Activated T-helper 17 cell treated with anti-CD3 and anti-CD28 coated beads, Interleukin-2, amount 50 U/mL, for 72 hours (primary cell): ENCODE measurements around the gene MYO16. TPM values are rescaled to one million over a fixed set of nuclear protein-coding genes. Genes with fewer than 3 reads are reported as not detected.

Source experiments
- ATAC-seq: fragments of 150-1000 bp; cut with Tn5 transposase; replicated peaks from 2 replicates; pipeline ENCODE4 v1.10.0; 2021; ENCODE audit warnings: mild to moderate bottlenecking, moderate library complexity
- H3K27ac Mint-ChIP-seq: one replicate; pipeline ENCODE4 v1.8.0; 2022; ENCODE audit warnings: mixed read lengths
- H3K27me3 Mint-ChIP-seq: one replicate; pipeline ENCODE4 v1.8.0; 2022; ENCODE audit warnings: mixed read lengths
- H3K36me3 Mint-ChIP-seq: one replicate; pipeline ENCODE4 v1.8.0; 2022; ENCODE audit warnings: low read depth, mild to moderate bottlenecking, mixed read lengths
- H3K4me1 Mint-ChIP-seq: one replicate; pipeline ENCODE4 v1.8.0; 2022; ENCODE audit warnings: mixed read lengths
- H3K4me3 Mint-ChIP-seq: one replicate; pipeline ENCODE4 v1.8.0; 2022; ENCODE audit warnings: mild to moderate bottlenecking, mixed read lengths
- H3K9me3 Mint-ChIP-seq: one replicate; pipeline ENCODE4 v1.8.0; 2022; ENCODE audit warnings: mixed read lengths
- total RNA-seq, 2 donors: library from RNA; stranded (reverse); gene quantifications; one replicate each; pipeline ENCODE4 v1.2.3, GENCODE V29; 2022

The MYO16 gene
- total RNA-seq, 2 donors from 2014 or later, result not detected

DNA sequence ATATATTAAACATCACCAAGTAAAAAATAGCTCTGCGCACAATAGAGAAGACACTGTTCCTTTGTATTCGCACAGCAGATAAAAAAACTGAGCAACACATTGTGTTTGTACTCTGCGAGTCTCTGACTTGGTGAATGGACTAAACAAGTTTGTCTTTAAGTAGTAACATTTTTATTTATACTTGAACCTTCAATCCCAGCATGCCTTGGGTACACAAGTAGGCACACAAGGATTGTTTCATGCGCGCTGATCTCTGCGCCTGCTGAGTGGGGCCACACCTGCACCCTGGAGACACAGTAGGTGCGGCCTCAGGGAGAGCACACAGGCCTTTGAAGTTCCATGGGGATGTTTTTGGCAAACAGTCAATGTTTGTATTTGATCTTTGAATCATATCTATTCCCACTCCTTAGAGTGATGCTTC, 318.9 kb downstream of the MYO16 start:
- H3K36me3 Mint-ChIP-seq, result no peaks in the 10 kb centered on the region
- H3K9me3 Mint-ChIP-seq, result no peaks in the 10 kb centered on the region
- ATAC-seq, result no peak
- no peak overlapping the region for H3K27ac Mint-ChIP-seq
- H3K4me3 Mint-ChIP-seq, result no peak overlapping the region
- no peaks in the 10 kb centered on the region for H3K4me1 Mint-ChIP-seq
- no peaks in the 10 kb centered on the region for H3K27me3 Mint-ChIP-seq

DNA sequence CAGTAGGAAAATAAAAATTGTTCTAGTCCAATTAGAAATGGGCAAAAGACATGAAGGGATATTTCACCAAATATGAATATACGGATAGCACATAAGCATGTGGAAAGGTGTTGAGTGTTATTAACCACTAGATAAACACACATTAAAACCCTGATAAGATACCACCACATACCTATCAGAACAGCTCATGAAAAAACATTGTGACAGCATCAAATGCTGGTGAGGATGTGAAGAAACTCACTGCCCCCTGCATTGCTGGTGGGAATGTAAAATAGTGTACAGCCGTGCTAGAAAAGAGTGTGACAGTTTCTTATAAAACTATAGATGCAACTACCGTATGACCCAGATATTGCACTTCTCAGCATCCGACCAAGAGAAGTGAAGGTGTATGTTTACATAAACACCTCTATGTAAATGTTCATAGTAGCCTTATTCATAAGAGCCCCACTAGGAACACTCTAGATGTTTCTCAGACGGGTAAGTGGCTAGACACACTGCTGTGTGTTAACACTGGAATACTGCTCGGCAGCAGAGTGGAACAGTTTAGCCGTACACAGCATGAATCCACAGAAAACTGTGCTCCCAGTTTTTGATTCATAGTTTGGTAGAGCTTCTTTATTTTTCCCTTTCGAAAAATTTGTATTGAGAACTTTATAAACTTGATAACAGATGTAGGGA, 321.1 kb downstream of the MYO16 start:
- H3K9me3 Mint-ChIP-seq, result no peaks in the 10 kb centered on the region
- no peaks in the 10 kb centered on the region for H3K36me3 Mint-ChIP-seq
- no peak for ATAC-seq
- H3K27me3 Mint-ChIP-seq, result peaks cover 7% of the 10 kb centered on the region
- no peaks in the 10 kb centered on the region for H3K4me1 Mint-ChIP-seq
- no peak overlapping the region for H3K4me3 Mint-ChIP-seq
- H3K27ac Mint-ChIP-seq, result no peak overlapping the region

DNA sequence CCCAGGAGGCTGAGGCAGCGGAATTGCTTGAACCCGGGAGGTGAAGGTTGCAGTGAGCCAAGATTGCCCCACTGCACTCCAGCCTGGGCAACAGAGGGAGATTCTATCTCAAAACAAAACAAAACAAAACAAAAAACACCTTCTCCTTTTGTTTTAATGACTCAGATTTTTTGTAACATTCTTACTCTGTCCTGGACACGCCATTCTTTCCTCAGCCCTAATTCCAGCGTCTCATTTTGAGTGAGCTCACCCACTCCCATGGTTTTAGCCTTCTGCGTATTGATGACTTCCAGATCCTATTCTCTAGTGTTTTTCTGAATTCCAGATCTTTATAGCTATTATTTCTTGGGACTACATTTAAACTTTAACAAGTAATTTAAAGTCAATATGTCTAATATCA, 326.3 kb downstream of the MYO16 start:
- Mint-ChIP-seq H3K4me3 (no peak overlapping the region), H3K4me1 (no peaks in the 10 kb centered on the region), H3K9me3 (no peaks in the 10 kb centered on the region), H3K36me3 (no peaks in the 10 kb centered on the region), H3K27ac (no peak overlapping the region), H3K27me3 (peaks cover 19% of the 10 kb centered on the region)
- no peak for ATAC-seq

DNA sequence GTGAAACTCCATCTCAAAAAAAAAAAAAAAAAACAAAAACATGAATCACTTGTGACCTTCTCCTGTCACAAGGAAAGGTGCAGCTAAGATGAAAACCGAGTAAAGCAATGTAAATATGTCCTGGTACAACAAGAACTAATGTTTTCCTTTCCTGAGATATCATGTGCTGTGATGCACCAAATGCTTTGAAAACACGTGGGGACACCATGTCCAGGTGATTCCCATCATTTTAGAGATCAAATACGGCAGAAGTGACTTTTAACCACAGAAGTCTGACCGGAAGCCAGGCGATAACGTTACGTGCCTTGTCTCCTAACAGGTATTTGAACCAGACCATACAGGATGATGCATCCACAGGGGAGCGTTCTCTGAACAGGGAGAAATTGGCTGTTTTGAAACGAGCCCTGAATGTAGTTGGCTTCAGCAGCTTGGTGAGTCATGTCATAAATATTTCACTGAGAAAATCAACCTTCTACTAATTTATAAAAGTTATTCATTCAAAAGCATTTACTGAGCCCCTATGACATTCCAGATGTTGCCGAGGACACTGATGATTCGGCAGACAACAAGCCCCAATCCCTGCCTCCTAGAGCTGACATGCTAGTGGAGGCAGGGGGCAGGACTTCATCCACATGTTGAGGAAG, 328.1 kb downstream of the MYO16 start:
- Mint-ChIP-seq H3K4me3 (no peak overlapping the region), H3K9me3 (no peaks in the 10 kb centered on the region), H3K27ac (no peak overlapping the region), H3K4me1 (no peaks in the 10 kb centered on the region), H3K36me3 (no peaks in the 10 kb centered on the region), H3K27me3 (peaks cover 19% of the 10 kb centered on the region)
- ATAC-seq, result no peak

DNA sequence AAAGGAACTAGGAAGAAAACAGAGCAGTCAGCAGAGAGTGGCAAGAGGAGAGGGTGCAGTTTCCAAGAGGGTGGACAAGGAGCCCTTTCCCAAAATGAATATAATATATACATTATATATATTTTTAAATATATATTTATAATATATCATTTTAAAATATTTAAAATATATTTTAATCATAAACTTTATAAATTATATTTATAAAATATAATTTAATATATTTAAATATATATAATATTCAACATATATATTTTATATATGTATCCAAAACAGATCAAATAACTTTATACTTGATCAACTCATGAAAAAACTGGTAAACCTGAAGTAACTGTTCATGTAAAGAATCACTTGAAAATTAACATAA, 328.6 kb downstream of the MYO16 start:
- H3K4me1 Mint-ChIP-seq, result no peaks in the 10 kb centered on the region
- no peaks in the 10 kb centered on the region for H3K36me3 Mint-ChIP-seq
- no peak for ATAC-seq
- H3K9me3 Mint-ChIP-seq, result no peaks in the 10 kb centered on the region
- H3K27me3 Mint-ChIP-seq, result peaks cover 19% of the 10 kb centered on the region
- no peak overlapping the region for H3K4me3 Mint-ChIP-seq
- no peak overlapping the region for H3K27ac Mint-ChIP-seq

DNA sequence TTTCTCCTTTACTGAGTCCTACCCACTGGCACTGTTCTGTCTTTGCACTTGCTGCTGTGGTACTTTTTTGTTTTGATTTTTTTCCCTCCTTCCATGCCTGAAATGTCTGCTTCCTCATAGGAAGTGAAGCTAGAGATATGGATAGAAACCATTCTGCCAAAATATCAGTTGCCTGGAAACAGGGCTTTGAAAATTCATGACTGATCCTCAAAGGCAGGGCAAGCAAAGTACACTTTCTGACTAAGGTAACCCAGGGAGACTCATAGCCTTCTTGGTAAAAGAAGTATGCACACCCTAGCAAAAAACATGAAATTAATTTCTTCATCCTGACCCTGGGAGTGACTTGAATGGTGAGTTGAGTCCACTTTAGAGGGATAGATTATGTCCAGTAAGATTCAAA, 329.8 kb downstream of the MYO16 start:
- peaks cover 19% of the 10 kb centered on the region for H3K27me3 Mint-ChIP-seq
- H3K9me3 Mint-ChIP-seq, result no peaks in the 10 kb centered on the region
- H3K4me1 Mint-ChIP-seq, result no peaks in the 10 kb centered on the region
- H3K27ac Mint-ChIP-seq, result no peak overlapping the region
- ATAC-seq, result no peak
- no peaks in the 10 kb centered on the region for H3K36me3 Mint-ChIP-seq
- no peak overlapping the region for H3K4me3 Mint-ChIP-seq

DNA sequence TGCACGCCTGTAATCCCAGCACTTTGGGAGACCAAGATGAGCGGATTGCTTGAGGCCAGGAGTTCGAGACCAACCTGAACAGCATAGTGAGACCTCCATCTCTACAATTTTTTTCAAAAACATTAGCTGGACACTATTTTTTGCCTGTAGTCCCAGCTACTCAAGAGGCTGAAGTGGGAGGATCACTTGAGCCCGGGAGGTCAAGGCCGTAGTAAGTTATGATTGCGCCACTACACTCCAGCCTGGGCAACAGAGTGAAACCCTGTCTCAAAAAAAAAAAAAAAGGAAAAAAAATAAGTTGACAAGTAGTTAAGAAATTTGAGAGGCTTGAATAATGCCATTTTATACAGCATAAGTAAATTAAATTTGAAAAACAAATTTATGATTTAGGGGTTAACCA, 330.6 kb downstream of the MYO16 start:
- no peaks in the 10 kb centered on the region for H3K36me3 Mint-ChIP-seq
- H3K27me3 Mint-ChIP-seq, result peaks cover 15% of the 10 kb centered on the region
- H3K9me3 Mint-ChIP-seq, result no peaks in the 10 kb centered on the region
- ATAC-seq, result no peak
- no peak overlapping the region for H3K27ac Mint-ChIP-seq
- H3K4me1 Mint-ChIP-seq, result no peaks in the 10 kb centered on the region
- no peak overlapping the region for H3K4me3 Mint-ChIP-seq

DNA sequence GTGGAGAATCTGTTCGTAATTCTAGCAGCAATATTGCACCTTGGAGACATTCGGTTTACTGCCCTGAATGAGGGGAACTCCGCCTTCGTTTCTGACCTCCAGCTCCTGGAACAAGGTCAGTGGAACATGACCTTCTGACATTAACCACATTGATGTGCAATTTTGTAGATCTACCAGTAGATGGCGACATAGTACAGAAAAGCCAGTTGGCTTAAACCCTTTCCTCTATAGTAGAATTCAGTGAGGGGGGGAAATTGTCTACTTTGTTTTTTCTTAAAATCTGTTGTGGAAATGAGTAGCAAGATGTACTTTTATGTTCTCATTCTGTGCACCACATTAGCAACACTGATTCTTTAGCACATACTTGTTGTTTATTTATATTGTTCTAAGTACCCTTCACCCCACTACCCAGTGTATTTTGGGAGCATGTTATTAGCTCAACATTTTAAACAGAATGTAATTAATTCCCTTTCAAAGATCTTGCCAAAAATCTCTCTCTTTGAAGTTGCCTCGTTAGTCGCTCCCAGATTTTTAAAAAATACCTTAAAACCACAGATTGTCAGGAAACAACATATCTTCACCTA, 332.2 kb downstream of the MYO16 start:
- no peaks in the 10 kb centered on the region for H3K9me3 Mint-ChIP-seq
- no peaks in the 10 kb centered on the region for H3K36me3 Mint-ChIP-seq
- peak; percentile 71 for ATAC-seq
- peaks cover 2% of the 10 kb centered on the region for H3K27me3 Mint-ChIP-seq
- H3K4me3 Mint-ChIP-seq, result no peak overlapping the region
- no peak overlapping the region for H3K27ac Mint-ChIP-seq
- no peaks in the 10 kb centered on the region for H3K4me1 Mint-ChIP-seq

DNA sequence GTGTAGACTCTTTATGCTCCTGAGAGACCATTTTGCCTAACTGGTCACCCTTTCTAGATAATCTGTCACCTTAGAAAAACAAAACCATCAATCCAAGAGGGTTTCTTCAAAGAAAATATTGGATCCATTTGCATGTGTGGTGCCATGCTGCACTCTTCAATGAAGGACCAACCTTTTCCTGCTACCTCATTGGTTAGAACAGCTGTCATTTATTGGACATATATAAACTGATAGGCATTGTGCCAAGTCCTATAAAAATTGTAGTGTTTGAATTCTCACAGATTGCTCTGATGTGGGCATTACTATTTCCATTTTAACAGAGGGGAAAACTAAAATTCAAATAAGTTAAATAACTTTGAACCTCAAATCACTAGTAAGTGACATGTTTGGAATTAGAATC, 333.2 kb downstream of the MYO16 start:
- H3K4me1 Mint-ChIP-seq, result no peaks in the 10 kb centered on the region
- no peaks in the 10 kb centered on the region for H3K36me3 Mint-ChIP-seq
- H3K9me3 Mint-ChIP-seq, result no peaks in the 10 kb centered on the region
- ATAC-seq, result no peak
- H3K4me3 Mint-ChIP-seq, result no peak overlapping the region
- no peak overlapping the region for H3K27ac Mint-ChIP-seq
- H3K27me3 Mint-ChIP-seq, result no peaks in the 10 kb centered on the region

DNA sequence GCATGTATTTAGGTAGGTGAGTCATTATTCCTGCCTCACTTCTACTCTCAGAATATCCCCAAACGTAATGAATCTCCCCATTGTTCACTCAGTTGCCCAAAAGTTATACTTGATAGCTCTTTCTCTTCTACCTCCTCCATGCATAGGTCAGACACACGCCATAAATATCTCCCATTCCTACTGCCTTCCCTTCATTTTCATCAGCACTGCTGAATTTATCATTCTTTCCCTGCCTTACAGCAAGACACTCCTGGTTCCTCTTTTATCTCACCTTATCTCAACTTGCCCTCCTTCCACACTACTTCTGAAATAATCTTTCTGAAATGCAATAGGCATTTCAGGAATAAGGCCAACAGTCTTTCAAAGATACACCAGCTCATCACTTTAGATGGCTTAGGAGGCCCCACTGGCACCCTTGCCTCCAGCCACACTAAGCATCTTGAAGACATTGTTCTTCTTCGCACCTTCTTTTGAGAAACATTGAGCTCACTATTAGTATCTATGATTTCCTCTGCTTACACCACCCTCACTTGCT, 333.9 kb downstream of the MYO16 start:
- no peaks in the 10 kb centered on the region for H3K4me1 Mint-ChIP-seq
- H3K27me3 Mint-ChIP-seq, result no peaks in the 10 kb centered on the region
- H3K36me3 Mint-ChIP-seq, result no peaks in the 10 kb centered on the region
- H3K9me3 Mint-ChIP-seq, result no peaks in the 10 kb centered on the region
- H3K27ac Mint-ChIP-seq, result no peak overlapping the region
- no peak overlapping the region for H3K4me3 Mint-ChIP-seq
- ATAC-seq, result no peak

DNA sequence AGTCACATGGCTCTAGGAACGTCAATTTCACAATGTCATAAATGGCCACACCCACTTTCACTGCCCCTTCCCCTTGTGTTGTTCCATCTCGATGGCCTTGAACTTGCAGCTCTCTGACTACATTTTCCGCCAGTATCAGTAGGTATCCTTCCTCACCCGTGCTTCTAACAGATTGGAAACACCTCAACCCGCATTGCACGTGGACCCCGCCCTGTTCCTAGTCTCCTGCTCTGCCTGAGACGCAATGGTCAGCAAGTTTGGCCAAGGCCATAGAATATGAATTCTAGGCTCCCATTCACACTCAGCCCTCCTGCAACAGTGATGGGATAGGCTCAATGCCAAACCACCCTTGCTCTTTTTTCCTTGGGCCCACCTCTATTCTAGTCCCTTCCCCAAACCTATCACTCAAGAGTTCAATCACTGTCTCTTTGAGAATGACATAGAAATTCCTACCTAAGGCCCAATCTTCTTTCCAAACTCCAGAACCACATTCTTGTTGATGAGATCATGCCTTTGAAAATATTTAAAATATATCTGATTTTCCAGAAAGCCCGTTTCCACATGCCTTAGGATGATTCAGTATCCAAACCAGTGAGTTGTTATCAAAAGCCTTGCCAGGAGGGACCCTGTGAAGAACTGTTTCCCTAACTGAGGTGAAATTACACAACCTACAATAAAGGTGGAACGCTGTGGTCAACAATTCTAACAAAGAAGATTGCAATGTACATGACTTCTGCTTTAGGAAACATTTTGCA, 334.6 kb downstream of the MYO16 start:
- Mint-ChIP-seq H3K4me3 (no peak overlapping the region), H3K36me3 (no peaks in the 10 kb centered on the region), H3K27me3 (no peaks in the 10 kb centered on the region), H3K4me1 (no peaks in the 10 kb centered on the region), H3K9me3 (no peaks in the 10 kb centered on the region), H3K27ac (no peak overlapping the region)
- no peak for ATAC-seq

DNA sequence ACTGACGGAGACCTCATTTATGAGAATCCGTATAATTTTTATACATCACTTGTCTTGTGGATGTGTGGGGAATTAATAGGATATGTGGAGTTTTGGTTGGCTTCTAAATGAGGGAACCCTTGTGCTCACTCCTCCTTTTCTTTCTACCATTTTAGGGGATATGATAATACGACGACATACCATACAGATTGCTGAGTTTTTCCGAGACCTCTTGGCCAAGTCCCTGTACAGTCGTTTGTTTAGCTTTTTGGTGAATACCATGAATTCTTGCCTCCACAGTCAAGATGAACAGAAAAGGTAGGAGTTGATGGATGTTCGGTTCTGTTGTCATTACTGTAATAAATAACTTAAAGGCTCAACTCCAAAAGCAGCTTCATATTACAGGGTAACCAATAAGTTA, 335.2 kb downstream of the MYO16 start:
- Mint-ChIP-seq H3K4me3 (no peak overlapping the region), H3K9me3 (no peaks in the 10 kb centered on the region), H3K4me1 (no peaks in the 10 kb centered on the region), H3K27ac (no peak overlapping the region), H3K36me3 (no peaks in the 10 kb centered on the region), H3K27me3 (no peaks in the 10 kb centered on the region)
- no peak for ATAC-seq

DNA sequence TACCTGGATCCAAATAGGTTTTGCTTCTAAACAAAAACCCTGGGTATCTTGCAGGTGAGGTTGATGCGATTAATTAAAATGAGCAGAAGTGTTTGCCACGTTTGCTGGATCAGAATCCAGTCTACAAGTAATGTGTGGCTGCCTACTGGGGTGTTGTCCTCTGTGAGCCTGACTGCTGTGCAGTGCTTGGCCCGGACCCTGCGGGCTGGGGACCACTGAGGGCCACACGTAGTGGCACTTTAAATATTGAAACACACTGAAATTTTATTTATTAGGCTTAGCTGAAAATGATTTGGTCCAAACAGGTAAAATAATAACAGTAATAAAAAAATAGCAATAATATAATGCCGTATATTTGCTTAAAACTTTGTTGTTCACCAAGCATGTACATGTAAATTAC, 338.0 kb downstream of the MYO16 start:
- no peaks in the 10 kb centered on the region for H3K27me3 Mint-ChIP-seq
- no peak for ATAC-seq
- H3K4me1 Mint-ChIP-seq, result no peaks in the 10 kb centered on the region
- no peaks in the 10 kb centered on the region for H3K9me3 Mint-ChIP-seq
- H3K4me3 Mint-ChIP-seq, result no peak overlapping the region
- H3K27ac Mint-ChIP-seq, result no peak overlapping the region
- H3K36me3 Mint-ChIP-seq, result no peaks in the 10 kb centered on the region

DNA sequence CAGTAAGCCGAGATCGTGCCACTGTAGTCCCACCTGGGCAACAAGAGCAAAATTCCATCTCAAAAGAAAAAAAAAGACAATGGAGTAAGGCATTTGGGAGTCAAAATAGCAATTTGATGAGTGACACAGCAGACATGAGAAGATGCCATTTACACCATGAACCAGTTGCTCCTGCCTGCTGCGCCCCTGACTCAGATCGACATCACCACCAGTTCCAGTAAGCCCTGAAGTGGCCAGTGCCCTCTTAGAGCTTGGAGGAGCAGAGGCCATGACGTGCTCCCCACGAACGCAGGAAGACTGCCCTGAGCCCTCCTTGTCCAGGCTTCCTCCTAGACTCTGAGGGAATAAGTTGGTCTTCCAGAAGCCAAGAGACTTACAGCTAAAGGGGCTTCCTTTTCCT, 339.2 kb downstream of the MYO16 start:
- H3K4me1 Mint-ChIP-seq, result no peaks in the 10 kb centered on the region
- ATAC-seq, result no peak
- H3K27ac Mint-ChIP-seq, result no peak overlapping the region
- no peak overlapping the region for H3K4me3 Mint-ChIP-seq
- no peaks in the 10 kb centered on the region for H3K9me3 Mint-ChIP-seq
- H3K36me3 Mint-ChIP-seq, result no peaks in the 10 kb centered on the region
- H3K27me3 Mint-ChIP-seq, result no peaks in the 10 kb centered on the region

DNA sequence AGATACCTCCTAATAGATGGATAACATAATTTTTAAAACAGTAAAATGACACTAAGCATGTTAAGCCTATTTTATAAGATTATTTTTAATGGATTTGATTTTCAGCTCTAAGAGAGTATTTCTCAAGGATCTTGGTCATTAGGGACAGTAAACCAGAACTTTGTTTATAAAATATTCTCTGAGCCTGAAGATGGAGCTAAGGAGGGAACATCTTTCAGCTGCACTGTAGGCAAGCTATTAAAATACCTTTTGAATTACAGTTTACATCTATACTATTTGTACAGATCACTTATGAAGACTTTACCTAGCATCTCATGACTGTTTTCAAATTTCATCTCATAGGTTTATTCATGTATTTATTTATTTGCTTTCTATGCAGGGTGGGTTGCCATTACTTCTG, 345.3 kb downstream of the MYO16 start:
- Mint-ChIP-seq H3K4me1 (no peaks in the 10 kb centered on the region), H3K36me3 (no peaks in the 10 kb centered on the region), H3K9me3 (no peaks in the 10 kb centered on the region), H3K4me3 (no peak overlapping the region), H3K27me3 (peaks cover 10% of the 10 kb centered on the region), H3K27ac (no peak overlapping the region)
- ATAC-seq, result no peak
